H1 (cell line): ENCODE data around the gene ATG7. TPM values are rescaled to one million over a fixed set of nuclear protein-coding genes. Genes with fewer than 3 reads are reported as not detected.

ENCODE experiments used
- CTCF ChIA-PET: fragments of 300-600 bp; sonication (Branson Sonifier 250); formaldehyde crosslinking; loops from one replicate; lab custom pipeline; 2021; ENCODE audit not compliant: partially characterized antibody; lab: Charles Lee
- POLR2A ChIA-PET: fragments of 300-600 bp; sonication (Branson Sonifier 250); formaldehyde crosslinking; loops from one replicate; lab custom pipeline; 2021; ENCODE audit warnings: inconsistent platforms; ENCODE audit not compliant: partially characterized antibody; lab: Charles Lee
- DNase-seq, 2 experiments: peaks; one replicate each; pipeline versions ENCODE4 v3.0.0 to v3.0.0-alpha.2; 2010 to 2022; ENCODE audit warnings: low spot score in 2 of 2, low read depth in 1 of 2, mixed read lengths in 1 of 2
- FAIRE-seq: peaks from 2 replicates; lab custom pipeline; 2011; peaks lifted over from hg19 to GRCh38; lab: Jason Lieb, UNC
- H2AFZ ChIP-seq: 2 replicates; pipeline ENCODE4 v1.8.1; 2012; ENCODE audit warnings: low read length, inconsistent platforms
- H2AK5ac ChIP-seq: 2 replicates; pipeline ENCODE4 v1.6.1; 2013; ENCODE audit warnings: low read depth, low read length
- H2BK120ac ChIP-seq: replicated peaks from 2 replicates; pipeline ENCODE3; 2013; ENCODE audit warnings: low read depth, low read length, inconsistent platforms
- H2BK12ac ChIP-seq: 2 replicates; pipeline ENCODE4 v1.6.1; 2013; ENCODE audit warnings: low read depth, low read length
- H2BK15ac ChIP-seq: 2 replicates; pipeline ENCODE4 v1.6.1; 2013; ENCODE audit warnings: low read length
- H2BK20ac ChIP-seq: 2 replicates; pipeline ENCODE4 v1.6.1; 2013; ENCODE audit warnings: low read length
- H2BK5ac ChIP-seq: 2 replicates; pipeline ENCODE4 v1.6.1; 2013; ENCODE audit warnings: low read depth, low read length
- H3K14ac ChIP-seq: 2 replicates; pipeline ENCODE4 v1.6.1; 2013; ENCODE audit warnings: inconsistent platforms; ENCODE audit not compliant: insufficient read length
- H3K18ac ChIP-seq: 2 replicates; pipeline ENCODE4 v1.6.1; 2013; ENCODE audit warnings: low read length; ENCODE audit errors: extremely low read depth
- H3K23ac ChIP-seq: 2 replicates; pipeline ENCODE4 v1.6.1; 2013; ENCODE audit warnings: inconsistent platforms; ENCODE audit not compliant: insufficient read length
- H3K23me2 ChIP-seq: 2 replicates; pipeline ENCODE4 v1.6.1; 2013; ENCODE audit warnings: low read depth, low read length
- H3K27ac ChIP-seq: 2 replicates; pipeline ENCODE4 v1.6.1; 2011; ENCODE audit warnings: low read depth, low read length, inconsistent platforms
- H3K27me3 ChIP-seq, 4 experiments: replicated peaks in 1 of 4; 1 replicate in 1 of 4; 2 replicates in 3 of 4; pipeline versions ENCODE4 v1.6.1 to v1.8.1; 2011 to 2013; ENCODE audit warnings: low read length in 3 of 4, mild to moderate bottlenecking in 3 of 4, inconsistent platforms in 2 of 4, mixed read lengths in 2 of 4, moderate library complexity in 1 of 4; ENCODE audit not compliant: control insufficient read depth in 3 of 4, insufficient read depth in 3 of 4; ENCODE audit errors: extremely low read depth in 1 of 4
- H3K36me3 ChIP-seq, 4 experiments: 2 replicates each; pipeline versions ENCODE4 v1.6.1 to v1.8.1; 2011 to 2013; ENCODE audit warnings: mild to moderate bottlenecking in 4 of 4, low read length in 3 of 4, moderate library complexity in 2 of 4, control low read depth in 1 of 4, inconsistent platforms in 1 of 4; ENCODE audit not compliant: insufficient read depth in 4 of 4, control insufficient read depth in 2 of 4
- H3K4ac ChIP-seq: replicated peaks from 2 replicates; pipeline ENCODE3; 2013; ENCODE audit warnings: low read length, low read depth, mixed read lengths, inconsistent platforms; ENCODE audit not compliant: insufficient read length
- H3K4me1 ChIP-seq, 4 experiments: replicated peaks in 1 of 4; 1 replicate in 1 of 4; 2 replicates in 3 of 4; pipeline versions ENCODE4 v1.6.1 to v1.8.1; 2011 to 2013; ENCODE audit warnings: low read length in 3 of 4, inconsistent platforms in 2 of 4, mixed read lengths in 1 of 4; ENCODE audit not compliant: insufficient read depth in 4 of 4, control insufficient read depth in 3 of 4
- H3K4me2 ChIP-seq, 2 experiments: 2 replicates each; pipeline versions ENCODE4 v1.6.1 to v1.8.1; 2011 to 2013; ENCODE audit warnings: low read depth in 2 of 2, low read length in 2 of 2, control low read depth in 1 of 2, inconsistent platforms in 1 of 2, mild to moderate bottlenecking in 1 of 2; ENCODE audit not compliant: insufficient read depth in 1 of 2
- H3K4me3 ChIP-seq, 4 experiments: fragments of 200-600, 300-600 bp in 1 of 4; sonication (generic), shearing (Covaris generic), sonication (Bioruptor Twin) in 1 of 4; 2 replicates each; pipeline versions ENCODE4 v1.5.1 to v1.8.1; 2011 to 2016; ENCODE audit warnings: low read length in 4 of 4, low read depth in 3 of 4, control low read depth in 2 of 4, inconsistent platforms in 2 of 4, mild to moderate bottlenecking in 2 of 4, mixed read lengths in 1 of 4, moderate library complexity in 1 of 4; ENCODE audit not compliant: insufficient read depth in 2 of 4; ENCODE audit errors: extremely low read depth in 1 of 4
- H3K56ac ChIP-seq: replicated peaks from 2 replicates; pipeline ENCODE3; 2013; ENCODE audit warnings: low read depth, mild to moderate bottlenecking, mixed read lengths, low read length, inconsistent platforms; ENCODE audit not compliant: insufficient read length
- H3K79me1 ChIP-seq: 2 replicates; pipeline ENCODE4 v1.6.1; 2013; ENCODE audit warnings: low read depth, low read length, control low read depth
- H3K79me2 ChIP-seq, 2 experiments: 2 replicates each; pipeline versions ENCODE4 v1.6.1 to v1.8.1; 2012 to 2013; ENCODE audit warnings: low read length in 2 of 2, mild to moderate bottlenecking in 2 of 2, inconsistent platforms in 1 of 2; ENCODE audit not compliant: insufficient read depth in 2 of 2, control insufficient read depth in 1 of 2
- H3K9ac ChIP-seq, 4 experiments: replicated peaks in 1 of 4; 1 replicate in 1 of 4; 2 replicates in 3 of 4; pipeline versions ENCODE4 v1.6.1 to v1.8.1; 2011 to 2013; ENCODE audit warnings: low read depth in 3 of 4, low read length in 3 of 4, control low read depth in 2 of 4, mild to moderate bottlenecking in 2 of 4, moderate library complexity in 2 of 4, inconsistent platforms in 1 of 4; ENCODE audit errors: extremely low read depth in 1 of 4
- H3K9me3 ChIP-seq, 2 experiments: 2 replicates each; pipeline versions ENCODE4 v1.6.1 to v1.8.1; 2012 to 2013; ENCODE audit warnings: mild to moderate bottlenecking in 2 of 2, moderate library complexity in 2 of 2, control low read depth in 1 of 2, inconsistent platforms in 1 of 2, low read depth in 1 of 2, low read length in 1 of 2, mixed read lengths in 1 of 2; ENCODE audit not compliant: insufficient read depth in 2 of 2
- H4K20me1 ChIP-seq, 2 experiments: replicated peaks in 1 of 2; 2 replicates each; pipeline versions ENCODE3 to v1.8.1; 2011 to 2013; ENCODE audit warnings: inconsistent platforms in 2 of 2, low read length in 2 of 2, mild to moderate bottlenecking in 1 of 2; ENCODE audit not compliant: insufficient read depth in 2 of 2, control insufficient read depth in 1 of 2
- H4K5ac ChIP-seq: 2 replicates; pipeline ENCODE4 v1.6.1; 2013; ENCODE audit warnings: low read length, low read depth, mixed read lengths, inconsistent platforms; ENCODE audit not compliant: insufficient read length
- H4K8ac ChIP-seq: 2 replicates; pipeline ENCODE4 v1.8.0; 2013; ENCODE audit warnings: mild to moderate bottlenecking, moderate library complexity, low read length, inconsistent platforms; ENCODE audit not compliant: insufficient read depth; ENCODE audit errors: extremely low read depth
- H4K91ac ChIP-seq: replicated peaks from 2 replicates; pipeline ENCODE3; 2013; ENCODE audit warnings: low read length, mixed read lengths, inconsistent platforms; ENCODE audit not compliant: insufficient read length
- JUND ChIP-seq: IDR thresholded peaks from 2 replicates; pipeline ENCODE4 v1.6.1; 2011; ENCODE audit warnings: mild to moderate bottlenecking, improper control_type of control experiment, low read length
- RAD21 ChIP-seq, 2 experiments: IDR thresholded peaks in 1 of 2; conservative IDR thresholded peaks in 1 of 2; 2 replicates each; pipeline ENCODE4 v1.6.1; 2011; ENCODE audit warnings: low read depth in 2 of 2, low read length in 2 of 2, improper control_type of control experiment in 1 of 2, inconsistent platforms in 1 of 2, mild to moderate bottlenecking in 1 of 2, moderate library complexity in 1 of 2
- ZNF274 ChIP-seq: IDR thresholded peaks from 2 replicates; pipeline ENCODE4 v1.7.0; 2012; ENCODE audit warnings: low read length, borderline replicate concordance; ENCODE audit errors: extremely low read depth
- WGBS, 2 experiments: shearing (Covaris generic) in 1 of 2; methylation state at CpG; one replicate each; pipeline versions ENCODE4 v1.1.6 to v1.1.7; 2013 to 2015; ENCODE audit warnings: low lambda C conversion rate in 2 of 2, mixed read lengths in 2 of 2, inconsistent platforms in 1 of 2, low coverage in 1 of 2, missing lambda C conversion rate in 1 of 2; ENCODE audit not compliant: insufficient replicate concordance in 2 of 2, insufficient coverage in 1 of 2, insufficient read length in 1 of 2; ENCODE audit errors: extremely low coverage in 1 of 2, missing lambda C conversion rate in 1 of 2; 5-methylcytosine and 5-hydroxymethylcytosine counted together
- polyA plus RNA-seq, 7 experiments: library from polyadenylated mRNA; depleted of rRNA in 3 of 7; stranded (reverse) in 5 of 7; unstranded in 2 of 7; fragments of >200 nt in 5 of 7; fragments of 200-250 nt in 2 of 7; gene quantifications; 1 replicate in 5 of 7; 2 replicates in 1 of 7; 4 replicates in 1 of 7; pipeline versions ENCODE4 v1.2.1 to v1.2.3, GENCODE V29; 2011 to 2013; ENCODE audit warnings: missing spikeins in 2 of 7, mixed read lengths in 2 of 7
- total RNA-seq: library from RNA; stranded (reverse); fragmentation: NEBNext Ultra II Directional; extraction: Animal tissue kit (Norgen Biotek cat#: 25700); gene quantifications from 2 replicates; pipeline ENCODE4 v1.2.1, GENCODE V29; 2021

ATG7 gene
- total and polyA plus RNA-seq, 2 of the 8 experiments (the other 6 are each of a cell fraction or from before 2014, with no cell fraction given), result 15.0 to 19.1 TPM

- TF ChIP-seq RAD21 (IDR thresholded peaks at IDR 0.05 in 1 of 2, conservative IDR thresholded peaks at IDR 0.05 in 1 of 2; ENCODE audit: low read depth in 2 of 2, low read length in 2 of 2) (no peak), ZNF274 (no peak), JUND (no peak)
- H3K56ac ChIP-seq, result no peak overlapping the region
- H3K4me2 ChIP-seq, result no peak overlapping the region
- H2BK12ac ChIP-seq, result no peak overlapping the region
- H3K4me1 ChIP-seq, result no peaks in the 10 kb centered on the region; a peak in 1 of 7 replicates
- no peak overlapping the region for H4K91ac ChIP-seq
- no peaks in the 10 kb centered on the region for H3K36me3 ChIP-seq
- POLR2A ChIA-PET, result no interaction called here
- H3K4me3 ChIP-seq, result no peak overlapping the region
- no peak overlapping the region for H2AK5ac ChIP-seq
- H4K5ac ChIP-seq, result no peak overlapping the region
- H2BK5ac ChIP-seq, result no peak overlapping the region
- H3K27me3 ChIP-seq, result no peaks in the 10 kb centered on the region; a peak in 1 of 7 replicates
- no peak overlapping the region for H3K18ac ChIP-seq
- WGBS, 2 experiments, result 77% methylated on average over 2 of the region's 2 CpGs; no CpG with 5 or more reads in 1 of the 2 experiments
- no peak overlapping the region for H3K9ac ChIP-seq
- no peak overlapping the region for H2BK120ac ChIP-seq
- no peak overlapping the region for H2BK15ac ChIP-seq
- H3K27ac ChIP-seq, result no peak overlapping the region
- H3K23ac ChIP-seq, result no peak overlapping the region
- no peak overlapping the region for H2AFZ ChIP-seq
- CTCF ChIA-PET, result interaction anchor here (0.9 to 3.2 kb wide), 3 partner anchors 9 to 12 kb away, joined by 3 to 15 read pairs (median 3); no protein-coding TSS in a partner anchor
- no peaks in the 10 kb centered on the region for H3K79me2 ChIP-seq
- no peak overlapping the region for H4K8ac ChIP-seq
- DNase-seq (no peak), FAIRE-seq (no peak)
- no peak overlapping the region for H2BK20ac ChIP-seq
- peaks cover 0 to 2% of the 10 kb centered on the region in 2 experiments for H4K20me1 ChIP-seq
- H3K4ac ChIP-seq, result no peak overlapping the region
- no peaks in the 10 kb centered on the region for H3K9me3 ChIP-seq
- peaks cover 5% of the 10 kb centered on the region; the same call in 1 of the 2 replicates for H3K23me2 ChIP-seq
- H3K79me1 ChIP-seq, result no peaks in the 10 kb centered on the region
- H3K14ac ChIP-seq, result no peak overlapping the region
Measured at GRCh38 chr3:11246663-11246970, 25.6 kb upstream of the ATG7 start.
